ENCODE results near the gene MIGA1.
"Not testable (repeated sequence)": the region's sequence is repeated elsewhere in the genome, so short reads cannot be mapped to it uniquely, and the experiment has no call there.

The MIGA1 gene

DNA sequence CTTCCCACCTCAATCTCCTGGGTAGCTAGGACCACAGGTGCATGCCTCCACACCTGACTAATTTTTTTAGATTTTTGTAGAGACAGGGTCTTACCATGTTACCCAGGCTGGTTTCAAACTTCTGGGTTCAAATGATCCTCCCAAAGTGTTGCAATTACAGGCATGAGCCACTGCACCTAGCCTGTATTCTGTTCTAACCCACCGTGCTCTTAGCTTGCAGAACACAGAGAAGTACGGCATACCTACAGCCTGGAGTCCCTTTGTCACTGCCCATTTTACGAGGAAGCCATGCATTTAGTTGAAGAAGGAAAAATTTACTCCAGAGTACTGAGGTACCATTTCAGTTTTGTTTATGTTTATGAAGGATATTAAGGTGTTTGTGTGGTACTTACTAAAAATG is 79.3 kb downstream of the MIGA1 start:
- DNase-seq: no peak

DNA sequence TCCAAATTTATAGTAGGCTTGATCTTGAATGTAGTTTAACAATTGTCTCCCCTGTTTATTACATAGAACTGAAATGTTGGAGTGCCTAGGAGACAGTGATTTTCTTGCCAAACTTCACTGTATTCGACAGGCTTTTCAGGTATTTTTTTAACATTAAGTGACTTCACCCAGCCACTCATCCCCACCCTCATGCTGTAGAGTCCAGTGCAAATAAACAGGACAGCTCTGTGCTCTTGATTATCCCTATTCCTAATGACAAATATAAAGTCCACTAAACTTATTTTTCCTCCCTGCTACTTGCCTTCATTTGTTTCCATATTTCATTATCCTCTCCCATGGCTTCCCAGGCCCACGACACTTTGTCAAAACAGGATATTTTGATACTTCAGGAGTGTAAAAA is 79.8 kb downstream of the MIGA1 start:
- no peak for DNase-seq

DNA sequence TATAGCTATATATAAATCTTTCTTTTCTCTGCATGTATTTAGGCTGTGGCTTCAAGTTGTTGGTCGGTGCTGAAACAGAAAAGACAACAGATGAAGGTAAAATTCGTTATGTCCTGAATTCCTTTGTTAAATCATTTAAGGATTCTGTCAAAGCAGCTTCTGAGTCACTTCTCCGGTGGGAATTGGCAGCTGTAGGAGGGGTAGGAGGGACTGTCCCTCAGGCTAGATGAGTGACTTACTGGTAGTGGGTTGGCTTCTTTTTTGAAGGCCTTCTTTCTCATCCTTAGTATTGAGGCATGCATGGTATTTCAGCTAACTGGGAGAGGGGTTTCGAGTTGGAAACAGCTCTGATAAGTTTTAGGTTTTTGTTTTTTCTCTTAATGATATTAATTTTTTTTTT is 86.8 kb downstream of the MIGA1 start:
- DNase-seq: no peak

DNA sequence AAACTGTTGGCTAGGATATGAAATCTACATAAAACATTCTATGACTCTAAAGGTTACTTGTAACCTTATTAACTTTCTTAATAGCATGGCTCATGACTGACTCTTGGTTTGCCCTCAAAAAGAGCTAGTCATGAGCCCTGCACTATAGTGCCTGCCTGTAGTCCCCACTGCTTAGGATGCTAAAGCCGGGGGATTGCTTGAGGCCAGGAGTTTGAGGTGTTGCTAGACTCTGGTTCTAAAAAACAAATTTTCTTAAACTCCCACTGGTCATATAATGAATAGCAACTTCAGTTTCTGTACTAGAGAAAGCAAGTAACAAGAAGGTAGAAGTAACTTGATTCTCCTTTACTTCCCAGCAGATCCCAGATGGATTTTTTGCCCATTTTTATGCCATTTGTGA is 93.2 kb downstream of the MIGA1 start:
- no peak for DNase-seq

DNA sequence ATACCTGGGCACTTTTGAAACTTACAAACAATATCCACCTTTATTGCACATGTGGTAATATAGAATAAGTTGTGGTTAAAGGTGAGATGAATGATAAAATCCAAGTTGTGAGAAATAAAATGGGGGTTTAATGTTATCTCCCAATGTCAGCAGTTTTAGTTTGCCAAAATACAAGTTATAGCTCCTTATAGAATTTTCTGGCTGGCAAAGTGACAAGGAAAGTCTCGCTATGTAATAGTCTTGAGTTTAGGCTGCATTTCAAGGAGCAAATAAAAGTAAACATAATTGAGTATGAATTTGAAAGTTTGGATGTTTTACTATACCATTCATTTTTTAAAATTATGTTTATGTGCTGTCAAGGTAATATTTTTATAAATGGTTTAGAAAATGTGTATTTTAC is 94.0 kb downstream of the MIGA1 start:
- no peak for DNase-seq

GRCh38 chr1:77874804-77875445 is 95.5 kb downstream of the MIGA1 start:
- DNase-seq: no peak

GRCh38 chr1:77876884-77877283 is 97.4 kb downstream of the MIGA1 start:
- DNase-seq: no peak

DNA sequence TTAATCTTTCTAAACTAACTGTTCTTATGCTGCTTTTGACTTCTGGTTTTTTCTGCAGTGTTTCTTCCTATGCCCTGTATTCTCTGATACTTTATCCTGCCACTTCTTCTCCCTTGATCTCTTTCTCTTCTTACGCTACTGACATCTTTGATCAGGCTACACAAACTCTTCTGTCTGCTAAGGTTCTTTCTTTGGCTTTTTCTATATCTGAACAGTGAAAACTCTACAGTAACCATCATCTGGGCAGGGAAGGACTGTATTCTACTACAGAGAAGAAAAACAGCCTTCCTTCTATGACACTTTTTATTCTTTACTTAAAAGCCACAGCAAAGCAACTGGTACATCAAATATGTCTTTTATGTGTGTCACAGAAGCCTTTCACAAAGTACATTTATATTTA is 101.6 kb downstream of the MIGA1 start:
- DNase-seq: no peak

GRCh38 chr1:77882411-77882810 is 103.0 kb downstream of the MIGA1 start:
- DNase-seq: no peak

DNA sequence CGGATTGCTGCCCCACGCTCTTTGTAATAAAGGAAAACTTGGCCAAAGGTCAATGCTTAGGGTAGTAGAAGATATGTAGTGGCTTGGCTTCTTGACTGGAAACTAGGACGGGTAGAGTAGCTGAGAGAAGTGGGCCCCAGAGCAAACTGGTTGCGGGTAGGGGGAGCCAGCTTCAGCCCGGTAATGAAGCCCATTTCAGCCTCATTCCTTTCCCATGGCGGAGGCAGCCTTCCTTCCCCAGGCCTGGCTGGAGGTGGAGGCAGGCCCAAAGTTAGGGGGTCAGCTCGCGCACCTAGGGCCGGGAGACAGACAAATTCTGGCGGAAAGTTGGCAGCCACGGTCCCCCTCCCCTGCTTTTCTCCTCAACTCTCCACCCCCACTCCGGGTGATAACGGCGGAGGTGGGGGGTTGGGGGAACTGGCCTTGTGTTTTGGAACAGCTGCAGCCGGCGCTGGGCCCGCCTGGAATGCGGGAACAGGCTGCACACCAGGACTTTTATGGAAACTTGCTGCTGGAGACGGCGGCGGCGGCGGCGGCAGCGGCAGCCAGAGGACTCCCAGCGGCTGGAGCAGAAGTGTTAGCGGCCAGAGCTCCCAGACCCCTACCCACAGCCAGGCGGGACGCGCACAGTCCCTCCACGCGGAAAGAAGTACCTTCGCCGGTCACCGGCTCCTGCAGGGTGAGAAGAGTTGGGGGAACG is 108.8 kb downstream of the MIGA1 start, which contains the start of gene NEXN:
NEXN (plus strand) TSS at position 544 of the 700 bp plus-strand sequence. CDS start 27,483 bp downstream, outside the sequence.
- no peak for DNase-seq

GRCh38 chr1:77888781-77889642 is 109.6 kb downstream of the MIGA1 start:
- peak; percentile 5 for DNase-seq

GRCh38 chr1:77889671-77890070 is 110.2 kb downstream of the MIGA1 start:
- no peak for DNase-seq

- DNase-seq: no peak
Observed at GRCh38 chr1:77891200-77891599, 111.8 kb downstream of the MIGA1 start.

- DNase-seq: no peak
Observed at GRCh38 chr1:77899647-77900320, 120.3 kb downstream of the MIGA1 start.

- no peak for DNase-seq
Observed at GRCh38 chr1:77900687-77901293, 121.3 kb downstream of the MIGA1 start.

GRCh38 chr1:77905603-77906002 is 126.2 kb downstream of the MIGA1 start:
- no peak for DNase-seq

DNA sequence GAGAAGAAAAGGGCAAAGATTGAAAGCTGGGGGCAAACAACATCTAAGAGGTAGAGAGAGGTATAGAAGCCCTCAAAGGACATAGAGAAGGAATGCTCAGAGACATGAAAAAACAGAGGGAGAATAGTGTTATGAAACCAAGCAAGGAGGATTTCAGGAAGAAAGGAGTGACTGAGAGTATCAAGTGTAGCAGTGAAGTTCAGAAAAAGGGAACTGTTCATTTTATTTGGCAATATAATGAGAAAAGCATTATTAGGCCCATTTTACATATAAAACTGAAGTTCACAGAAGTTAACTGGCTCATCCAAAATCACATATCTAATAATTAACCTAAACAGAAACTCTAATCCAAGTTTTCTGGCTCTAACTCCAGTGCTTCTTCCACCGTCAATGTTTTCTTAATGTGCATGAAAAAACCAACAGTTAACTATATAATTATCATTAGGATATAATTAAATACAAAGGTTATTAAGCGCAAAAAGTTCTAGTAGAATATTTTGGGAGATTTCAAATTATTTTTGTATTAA is 126.6 kb downstream of the MIGA1 start:
- DNase-seq: no peak

- DNase-seq: no peak
Observed at GRCh38 chr1:77906624-77907023, 127.2 kb downstream of the MIGA1 start.

DNA sequence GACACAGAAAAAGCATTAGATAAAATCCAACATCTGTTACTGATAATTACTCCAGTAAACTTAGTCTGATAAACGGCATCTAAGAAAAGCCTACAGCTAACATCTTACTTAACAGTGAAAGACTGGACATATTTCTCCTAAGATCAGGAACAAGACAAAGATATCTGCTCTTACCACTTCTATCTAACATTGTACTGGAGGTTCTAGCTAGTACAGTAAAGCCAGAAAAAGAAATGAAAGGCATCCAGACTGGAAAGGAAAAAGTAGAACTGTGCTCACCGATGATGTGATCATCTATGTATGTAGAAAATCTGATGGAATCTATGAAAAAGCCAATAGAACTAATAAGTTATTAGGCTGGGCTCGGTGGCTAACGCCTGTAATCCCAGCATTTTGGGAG is 130.7 kb downstream of the MIGA1 start:
- DNase-seq: no peak

GRCh38 chr1:77918918-77919317 is 139.5 kb downstream of the MIGA1 start:
- not testable (repeated sequence) for DNase-seq

DNA sequence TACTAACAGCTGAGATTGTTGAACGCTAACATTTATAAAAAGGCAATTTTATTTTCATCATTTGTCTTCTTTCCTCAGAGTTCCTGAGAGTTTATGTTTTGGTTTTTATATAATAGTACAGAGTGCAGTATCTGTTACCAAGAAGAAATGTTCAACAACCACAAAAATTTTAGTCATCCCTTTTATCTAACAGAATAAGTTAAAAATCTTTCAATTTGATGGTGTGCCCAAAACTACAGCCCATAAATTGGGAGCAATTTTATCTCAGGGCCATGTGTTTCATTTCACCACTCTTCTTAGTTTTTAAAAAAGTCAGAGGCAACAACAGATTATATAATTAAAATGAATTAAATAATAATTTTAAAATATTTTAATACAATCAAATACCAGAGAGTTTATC is 146.1 kb downstream of the MIGA1 start:
- DNase-seq: no peak

DNA sequence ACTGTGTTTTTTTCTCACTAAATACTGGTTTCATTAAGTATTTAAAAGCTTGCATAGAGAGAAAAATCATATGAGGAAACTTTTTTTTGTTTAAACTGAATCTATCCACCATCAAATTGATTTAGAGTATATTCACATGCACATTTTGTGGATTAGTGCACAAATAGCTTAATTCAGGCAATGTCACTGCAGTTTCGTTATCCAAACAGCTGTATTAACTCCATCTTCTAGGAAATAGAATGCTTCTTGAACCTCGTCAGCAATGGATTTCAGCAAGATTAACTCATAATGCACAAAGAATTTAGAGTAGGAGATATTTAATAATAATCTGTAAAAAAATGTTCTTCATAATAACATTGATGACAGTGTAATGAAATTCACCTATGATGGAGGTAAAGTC is 146.5 kb downstream of the MIGA1 start:
- no peak for DNase-seq
